GM19023 (cell line): ENCODE data around the gene KSR2.

Experiments used
- ATAC-seq: cut with Tn5 transposase; IDR thresholded peaks from one replicate; pipeline ENCODE4 v1.9.1; 2021; ENCODE audit warnings: mild to moderate bottlenecking, moderate library complexity; ENCODE audit not compliant: unreplicated experiment

Gene KSR2

DNA sequence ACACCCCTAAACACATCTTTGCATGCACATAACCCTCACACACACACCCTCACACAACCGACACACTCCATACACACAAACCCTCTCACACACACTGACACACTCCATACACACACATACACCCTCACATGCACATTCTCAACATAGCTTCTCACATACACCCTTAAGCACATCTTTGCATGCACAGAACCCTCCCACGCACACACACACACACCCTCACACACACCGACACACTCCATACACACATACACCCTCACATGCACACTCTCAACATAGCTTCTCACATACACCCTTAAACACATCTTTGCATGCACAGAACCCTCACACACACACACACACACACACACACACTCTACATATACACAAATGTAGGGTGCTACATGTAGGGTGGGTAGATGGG lies 534.9 kb downstream of the KSR2 start:
- ATAC-seq, result no peak

- no peak for ATAC-seq
Observed at GRCh38 chr12:117430246-117430645, 538.5 kb downstream of the KSR2 start.

GRCh38 chr12:117427211-117427610 lies 541.6 kb downstream of the KSR2 start:
- ATAC-seq, result no peak

DNA sequence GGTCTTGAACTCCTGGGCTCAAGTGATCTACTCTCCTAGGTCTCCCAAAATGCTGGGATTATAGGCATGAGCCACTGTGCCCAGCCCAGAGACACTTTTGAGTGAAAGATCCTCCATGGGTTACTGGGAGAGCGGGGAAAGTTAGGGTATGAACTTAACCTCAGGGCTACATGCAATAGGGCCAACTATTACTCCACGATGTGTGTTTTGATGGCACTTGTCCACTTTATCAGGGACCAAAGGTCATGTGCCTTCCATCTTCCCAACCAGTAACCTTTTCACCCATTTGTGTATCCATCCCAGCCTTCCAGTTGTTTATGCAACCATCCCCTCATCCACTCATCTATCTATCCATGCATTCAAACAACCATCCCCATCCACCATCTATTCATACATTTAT lies 546.8 kb downstream of the KSR2 start:
- ATAC-seq, result no peak

- no peak for ATAC-seq
Observed at GRCh38 chr12:117421068-117421752, 547.6 kb downstream of the KSR2 start.

DNA sequence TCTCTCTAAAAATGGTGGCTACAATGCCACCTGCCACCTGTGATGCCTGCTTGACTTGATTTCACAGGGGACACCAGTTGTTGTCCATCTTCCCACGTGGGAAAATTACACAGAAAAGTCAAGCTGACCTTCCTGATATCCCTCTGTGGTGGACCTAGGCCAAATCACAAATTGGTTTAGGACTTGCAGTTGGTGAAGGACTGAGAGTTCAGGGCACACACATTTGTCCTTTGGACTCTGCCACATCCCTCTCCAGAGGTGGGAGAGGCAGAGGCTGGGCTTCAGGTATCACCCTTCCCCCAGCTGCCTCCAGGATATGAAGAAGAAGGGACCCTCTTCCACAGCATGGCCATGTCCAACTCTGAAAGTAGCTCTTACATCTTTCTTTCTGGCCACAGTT lies 551.8 kb downstream of the KSR2 start:
- no peak for ATAC-seq

DNA sequence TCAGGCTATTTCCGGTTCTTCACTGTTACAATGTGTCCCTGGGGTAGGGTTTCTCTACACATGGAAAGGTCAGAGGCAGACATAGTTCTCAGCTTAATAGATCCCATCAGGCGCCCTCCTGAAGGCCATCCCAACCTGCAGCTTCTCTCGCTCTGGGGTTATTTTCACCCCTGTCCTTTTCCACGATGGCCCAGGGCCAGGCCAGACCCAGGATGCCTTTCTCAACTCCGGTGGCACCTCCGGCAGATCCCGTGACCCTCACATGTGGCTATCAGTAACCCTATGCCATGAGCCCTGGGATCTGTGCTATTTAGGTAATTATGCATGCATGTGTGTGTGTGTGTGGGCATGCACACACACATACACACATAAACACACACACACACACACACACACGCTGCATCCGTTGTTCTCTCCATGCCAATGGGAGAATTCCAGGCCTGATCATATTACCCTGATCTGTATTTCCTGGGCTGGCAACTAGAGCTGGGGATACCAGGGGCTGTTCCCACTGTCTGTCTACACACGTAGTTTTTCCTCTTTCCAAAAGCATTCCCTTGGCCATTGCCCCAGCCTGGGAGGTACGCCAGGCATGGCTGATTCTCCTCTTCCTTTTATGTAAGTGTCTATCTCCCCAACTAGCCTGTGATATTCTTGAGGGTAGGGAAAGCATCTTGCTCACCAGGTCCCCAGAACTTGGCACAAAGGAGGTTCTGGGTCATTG lies 556.2 kb downstream of the KSR2 start:
- no peak for ATAC-seq

DNA sequence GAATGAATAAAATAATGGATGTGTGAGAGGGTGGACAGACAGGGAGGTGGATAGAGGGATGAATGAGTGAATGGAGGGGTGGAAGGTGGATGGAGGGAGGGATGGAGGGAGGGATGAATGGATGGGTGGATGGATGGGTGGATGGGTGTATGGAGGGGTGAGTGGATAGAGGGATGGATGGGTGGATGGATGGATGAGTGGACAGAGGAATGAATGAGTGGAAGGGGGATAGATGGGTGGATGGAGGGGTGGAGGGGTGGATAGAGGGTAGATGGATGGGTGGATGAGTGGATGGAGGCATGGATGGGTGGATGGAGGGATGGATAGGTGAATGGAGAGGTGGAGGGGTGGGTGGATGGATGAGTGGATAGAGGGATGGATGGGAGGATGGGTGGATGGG lies 559.5 kb downstream of the KSR2 start:
- ATAC-seq, result no peak

GRCh38 chr12:117408161-117408791 lies 560.5 kb downstream of the KSR2 start:
- ATAC-seq, result no peak

- no peak for ATAC-seq
Observed at GRCh38 chr12:117404940-117405339, 563.9 kb downstream of the KSR2 start.

DNA sequence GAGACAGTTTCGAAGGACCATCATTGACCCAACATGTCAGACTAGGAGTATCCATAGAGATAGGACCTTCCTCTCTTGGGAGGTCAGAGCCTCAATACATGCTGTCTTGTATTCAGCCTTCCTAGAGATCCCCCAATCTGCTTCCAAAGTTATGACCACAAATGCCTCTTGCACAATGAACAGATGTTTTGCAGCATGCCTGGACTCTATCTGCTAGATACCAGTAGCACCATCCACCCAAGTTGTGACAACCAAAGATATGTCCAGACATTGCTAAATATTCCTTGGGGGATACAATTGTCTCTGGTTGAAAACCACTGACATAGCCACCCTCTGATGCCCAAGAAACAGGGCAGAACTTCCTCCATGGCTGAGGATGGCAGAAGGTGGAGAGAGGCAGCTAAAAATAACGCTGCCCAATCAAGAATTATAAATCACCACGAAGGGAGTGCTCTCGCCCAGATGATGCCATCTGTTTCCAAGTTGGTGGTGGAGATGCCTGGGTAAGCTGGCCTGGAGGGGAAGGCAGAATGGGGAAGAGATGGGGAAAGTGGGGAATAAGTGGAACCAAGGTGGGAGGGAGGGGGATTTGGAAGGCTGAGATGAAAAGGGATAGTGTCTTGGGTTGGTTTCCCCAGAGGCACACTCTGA lies 564.5 kb downstream of the KSR2 start:
- no peak for ATAC-seq

DNA sequence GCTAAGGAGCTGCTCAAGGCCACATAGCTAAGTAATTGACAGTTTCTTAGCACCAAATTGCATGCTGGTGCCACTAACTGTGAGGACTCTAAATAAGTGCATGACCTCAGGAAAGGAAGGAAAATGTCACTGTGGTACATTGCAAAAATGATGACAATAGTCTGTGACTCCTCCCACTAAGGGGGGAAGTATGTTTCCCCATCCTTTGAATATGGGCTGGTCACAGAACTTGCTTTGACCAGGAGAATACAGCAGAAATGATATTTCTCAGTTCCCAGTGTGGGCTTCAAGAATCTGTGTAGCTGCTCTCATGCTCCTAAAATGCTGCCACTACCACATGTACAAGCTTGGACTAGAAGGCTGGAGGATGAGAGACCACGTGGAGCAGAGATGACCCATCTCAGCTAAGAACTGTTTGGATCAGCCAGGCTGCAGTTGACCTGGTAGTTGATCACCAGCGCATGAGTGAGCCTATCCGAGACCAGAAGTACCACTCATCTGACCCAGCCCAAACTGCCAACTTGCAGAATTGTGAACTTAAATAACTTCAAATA lies 565.1 kb downstream of the KSR2 start:
- ATAC-seq, result no peak
